ENCODE data around the gene USP9X. TPM values are rescaled to one million over a fixed set of nuclear protein-coding genes. Genes with fewer than 3 reads are reported as not detected.

USP9X gene
- total RNA-seq, 2 experiments from 2014 or later: 44.9 to 47.3 TPM

GRCh38 chrX:41066969-41067368 is 18.3 kb upstream of the USP9X start:
- H3K27ac Mint-ChIP-seq: no peak overlapping the region
- H3K4me3 Mint-ChIP-seq: no peak overlapping the region
- H3K27me3 Mint-ChIP-seq: no peaks in the 10 kb centered on the region
- H3K36me3 Mint-ChIP-seq: no peaks in the 10 kb centered on the region
- CTCF ChIA-PET: no interaction called here
- ATAC-seq (no peak), DNase-seq (no peak)
- no peaks in the 10 kb centered on the region for H3K9me3 Mint-ChIP-seq (ENCODE audit: low read depth)
- no peaks in the 10 kb centered on the region for H3K4me1 Mint-ChIP-seq

DNA sequence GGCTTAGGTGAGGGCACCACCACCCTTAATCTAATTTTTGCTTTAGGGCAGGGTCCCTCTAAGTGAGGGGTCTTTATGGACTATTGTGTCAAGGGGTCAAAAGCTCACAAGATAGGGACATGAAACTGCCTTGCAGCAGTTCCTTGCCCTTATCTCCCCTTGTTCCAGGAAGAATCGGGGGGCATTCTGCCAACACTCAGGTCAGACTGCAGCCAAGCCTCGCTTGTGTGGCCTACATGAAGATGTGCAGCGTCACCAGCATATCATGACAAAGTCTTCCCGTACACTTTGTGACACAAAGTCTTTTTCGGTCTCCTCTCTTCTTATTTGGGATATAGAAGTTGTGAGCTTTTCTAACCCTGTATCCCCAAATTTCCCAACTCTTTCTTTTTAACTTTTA is 17.5 kb upstream of the USP9X start:
- ATAC-seq (no peak), DNase-seq (no peak)
- Mint-ChIP-seq H3K4me3 (no peak overlapping the region), H3K36me3 (no peaks in the 10 kb centered on the region), H3K27ac (no peak overlapping the region), H3K4me1 (no peaks in the 10 kb centered on the region), H3K9me3 (ENCODE audit: low read depth) (no peaks in the 10 kb centered on the region), H3K27me3 (no peaks in the 10 kb centered on the region)
- CTCF ChIA-PET: no interaction called here

DNA sequence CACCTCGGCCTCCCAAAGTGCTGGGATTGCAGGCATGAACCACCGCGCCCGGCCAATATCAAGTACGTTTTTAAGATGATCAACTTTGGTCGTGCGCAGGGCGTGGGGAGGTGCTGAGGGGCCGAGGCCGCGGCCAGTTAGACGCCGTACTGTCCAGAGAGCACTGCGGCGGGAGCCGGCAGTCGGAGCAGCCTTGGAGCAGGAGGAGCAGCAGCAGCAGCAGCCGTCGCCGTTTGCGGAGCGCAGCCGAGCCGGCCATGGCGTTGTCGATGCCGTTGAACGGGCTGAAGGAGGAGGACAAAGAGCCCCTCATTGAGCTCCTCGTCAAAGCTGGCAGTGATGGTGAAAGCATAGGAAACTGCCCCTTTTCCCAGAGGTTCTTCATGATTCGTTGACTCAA is 8.5 kb upstream of the USP9X start:
- no peaks in the 10 kb centered on the region for H3K36me3 Mint-ChIP-seq
- no peak overlapping the region for H3K27ac Mint-ChIP-seq
- H3K4me1 Mint-ChIP-seq: no peaks in the 10 kb centered on the region
- H3K4me3 Mint-ChIP-seq: no peak overlapping the region
- no peak for ATAC-seq
- CTCF ChIA-PET: no interaction called here
- no peak for DNase-seq
- H3K27me3 Mint-ChIP-seq: no peaks in the 10 kb centered on the region
- H3K9me3 Mint-ChIP-seq (ENCODE audit: low read depth): no peaks in the 10 kb centered on the region

DNA sequence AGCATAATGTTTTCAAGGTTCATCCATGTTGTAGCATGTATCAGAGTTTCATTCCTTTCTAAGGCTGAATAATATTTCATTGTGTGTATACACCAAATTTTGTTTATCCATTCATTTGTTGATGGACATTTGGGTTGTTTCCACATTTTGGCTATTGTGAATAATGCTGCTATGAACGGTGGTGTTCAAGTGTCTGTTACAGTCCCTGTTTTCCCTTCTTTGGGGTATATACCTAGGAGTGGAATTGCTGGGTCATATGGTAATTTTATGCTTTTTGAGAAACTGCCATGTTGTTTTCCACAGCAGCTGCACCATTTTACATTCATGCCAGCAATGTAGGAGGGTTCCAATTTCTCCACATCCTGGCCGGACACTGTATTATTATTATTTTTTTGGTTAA is 3.4 kb upstream of the USP9X start:
- ATAC-seq (no peak), DNase-seq (no peak)
- no peak overlapping the region for H3K27ac Mint-ChIP-seq
- H3K27me3 Mint-ChIP-seq: no peaks in the 10 kb centered on the region
- no peaks in the 10 kb centered on the region for H3K9me3 Mint-ChIP-seq (ENCODE audit: low read depth)
- no peaks in the 10 kb centered on the region for H3K36me3 Mint-ChIP-seq
- peaks cover 4% of the 10 kb centered on the region for H3K4me1 Mint-ChIP-seq
- no peak overlapping the region for H3K4me3 Mint-ChIP-seq
- CTCF ChIA-PET: no interaction called here

- Mint-ChIP-seq H3K9me3 (ENCODE audit: low read depth) (no peaks in the 10 kb centered on the region), H3K36me3 (peaks cover 4% of the 10 kb centered on the region), H3K4me1 (peaks cover 7% of the 10 kb centered on the region), H3K27me3 (no peaks in the 10 kb centered on the region), H3K4me3 (no peak overlapping the region), H3K27ac (no peak overlapping the region)
- ATAC-seq (no peak), DNase-seq (no peak)
- CTCF ChIA-PET: no interaction called here
Measured at GRCh38 chrX:41082783-41083182, 2.5 kb upstream of the USP9X start.

DNA sequence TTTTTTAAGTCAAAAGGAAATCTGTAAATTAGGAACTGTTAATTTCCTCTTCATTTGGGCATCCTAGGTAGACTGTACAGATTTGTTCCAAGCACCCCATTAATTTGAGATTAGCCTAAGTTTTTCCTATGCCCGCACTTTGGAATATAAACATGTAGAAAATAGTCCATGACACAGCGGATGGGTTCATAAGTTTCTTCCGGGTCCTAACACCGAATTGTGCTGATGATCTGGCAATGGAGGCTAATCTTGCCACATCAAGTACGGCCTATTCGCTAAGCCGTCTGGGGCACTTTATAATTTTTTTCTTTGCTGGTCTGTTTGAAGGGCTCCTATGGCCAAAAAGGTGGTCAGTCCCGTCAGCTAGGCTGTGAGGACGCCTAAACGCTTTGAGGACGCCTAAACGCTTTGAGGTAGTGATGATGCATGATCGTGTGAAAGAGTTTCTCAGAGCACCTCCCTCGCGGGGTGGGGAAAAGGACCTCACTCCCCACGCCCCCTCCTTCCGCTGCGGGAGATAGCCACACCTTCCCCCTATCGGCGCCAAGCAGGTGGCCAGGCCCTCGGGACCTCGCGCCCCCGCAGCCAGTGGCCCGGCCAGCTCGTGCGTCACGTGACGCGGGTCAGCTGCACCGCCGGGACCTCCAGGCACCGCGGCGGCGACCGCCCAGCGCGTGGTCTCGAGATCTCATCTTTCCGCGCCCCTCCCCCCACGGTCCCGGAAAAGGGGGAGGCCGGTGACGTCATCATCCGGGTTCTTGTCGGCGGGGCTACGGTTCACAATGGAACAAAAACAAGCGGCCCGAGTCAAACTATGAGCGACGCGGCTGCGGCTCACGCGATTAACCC is 977 bp upstream of the USP9X start:
- H3K27me3 Mint-ChIP-seq: no peaks in the 10 kb centered on the region
- peak overlapping the region; percentile 87 for H3K4me3 Mint-ChIP-seq
- H3K4me1 Mint-ChIP-seq: peaks cover 19% of the 10 kb centered on the region
- H3K36me3 Mint-ChIP-seq: peaks cover 6% of the 10 kb centered on the region
- ATAC-seq (peak; percentile 73), DNase-seq (peak; percentile 95)
- no peaks in the 10 kb centered on the region for H3K9me3 Mint-ChIP-seq (ENCODE audit: low read depth)
- H3K27ac Mint-ChIP-seq: peak overlapping the region; percentile 99
- CTCF ChIA-PET: interaction anchor here (2.9 kb wide), 1 partner anchor 30 kb away, joined by 19 read pairs; no protein-coding TSS in a partner anchor

GRCh38 chrX:41085512-41085877 is 250 bp downstream of the USP9X start:
- peak; percentile 32 for ATAC-seq
- Mint-ChIP-seq H3K4me1 (peaks cover 27% of the 10 kb centered on the region), H3K4me3 (peak overlapping the region; percentile 87), H3K27ac (peak overlapping the region; percentile 99), H3K27me3 (no peaks in the 10 kb centered on the region), H3K9me3 (ENCODE audit: low read depth) (no peaks in the 10 kb centered on the region), H3K36me3 (peaks cover 10% of the 10 kb centered on the region)
- peak; percentile 78 for DNase-seq
- CTCF ChIA-PET: interaction anchor here (0.9 to 2.9 kb wide), 2 partner anchors 29 to 31 kb away, joined by 4 to 19 read pairs; no protein-coding TSS in a partner anchor

GRCh38 chrX:41085878-41086626 is 807 bp downstream of the USP9X start:
- Mint-ChIP-seq H3K9me3 (ENCODE audit: low read depth) (no peaks in the 10 kb centered on the region), H3K4me1 (peaks cover 32% of the 10 kb centered on the region), H3K36me3 (peaks cover 10% of the 10 kb centered on the region), H3K27me3 (no peaks in the 10 kb centered on the region), H3K4me3 (peak overlapping the region; percentile 87), H3K27ac (peak overlapping the region; percentile 99)
- CTCF ChIA-PET: interaction anchor here (0.9 to 2.9 kb wide), 2 partner anchors 29 to 31 kb away, joined by 4 to 19 read pairs; no protein-coding TSS in a partner anchor
- peak; percentile 18 for ATAC-seq
- DNase-seq: peak; percentile 65

DNA sequence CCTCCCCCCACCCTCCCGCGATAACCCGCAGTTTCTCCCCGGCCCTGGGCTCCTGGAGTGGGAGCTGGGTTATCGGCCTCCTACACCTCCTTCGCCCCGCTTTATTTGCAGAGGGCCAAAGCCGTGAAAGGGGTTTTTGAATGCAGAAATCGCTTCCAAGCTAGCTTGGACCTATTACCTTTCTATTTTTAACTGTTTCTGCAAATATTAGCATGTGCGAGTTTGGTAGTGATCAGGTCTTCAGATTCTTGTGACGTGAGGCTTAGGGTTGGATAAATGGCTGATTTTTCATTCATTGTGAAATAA is 1.3 kb downstream of the USP9X start:
- ATAC-seq: no peak
- H3K27me3 Mint-ChIP-seq: no peaks in the 10 kb centered on the region
- H3K4me3 Mint-ChIP-seq: peak overlapping the region; percentile 87
- peaks cover 36% of the 10 kb centered on the region for H3K4me1 Mint-ChIP-seq
- no peak for DNase-seq
- peaks cover 10% of the 10 kb centered on the region for H3K36me3 Mint-ChIP-seq
- peak overlapping the region; percentile 90 for H3K27ac Mint-ChIP-seq
- CTCF ChIA-PET: interaction anchor here (2.9 kb wide), 1 partner anchor 28 kb away, joined by 19 read pairs; no protein-coding TSS in a partner anchor
- no peaks in the 10 kb centered on the region for H3K9me3 Mint-ChIP-seq (ENCODE audit: low read depth)

- Mint-ChIP-seq H3K27ac (peak overlapping the region; percentile 90), H3K4me3 (peak overlapping the region; percentile 87), H3K27me3 (no peaks in the 10 kb centered on the region), H3K9me3 (ENCODE audit: low read depth) (no peaks in the 10 kb centered on the region), H3K4me1 (peaks cover 37% of the 10 kb centered on the region), H3K36me3 (peaks cover 10% of the 10 kb centered on the region)
- CTCF ChIA-PET: interaction anchor here (2.9 kb wide), 1 partner anchor 28 kb away, joined by 19 read pairs; no protein-coding TSS in a partner anchor
- no peak for ATAC-seq
- no peak for DNase-seq
Measured at GRCh38 chrX:41087201-41087600, 2.0 kb downstream of the USP9X start.

DNA sequence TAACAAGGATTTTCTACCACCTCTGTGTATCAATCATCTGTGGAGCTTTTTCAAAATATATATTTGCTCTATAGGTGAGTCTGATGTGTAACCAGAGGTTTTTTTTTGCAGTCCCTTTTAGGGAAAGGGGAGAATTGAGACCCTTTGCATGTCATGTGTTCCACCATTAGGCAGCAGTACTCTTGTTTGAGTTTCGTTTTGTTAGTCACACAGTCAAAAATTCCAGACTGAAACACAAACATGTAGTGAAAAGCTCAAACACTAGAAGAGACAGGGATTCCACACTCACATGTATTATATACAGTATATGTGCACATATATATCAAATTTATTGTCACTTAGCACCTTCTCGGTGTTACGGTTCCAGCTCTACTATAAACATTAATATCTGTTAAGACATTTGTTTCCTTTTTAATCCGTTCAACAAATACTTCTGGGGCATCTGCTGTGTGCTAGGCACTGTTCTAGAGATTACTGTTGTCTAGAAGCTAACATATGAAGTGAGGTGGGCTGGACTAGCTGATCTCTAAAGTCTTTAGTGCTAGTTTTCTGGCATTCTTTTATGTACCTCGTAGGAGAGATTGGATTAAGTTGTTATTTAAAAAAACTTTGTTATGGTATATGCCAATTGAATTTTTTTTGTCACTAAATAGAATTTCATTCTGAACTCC is 5.5 kb downstream of the USP9X start:
- no peak for ATAC-seq
- Mint-ChIP-seq H3K4me3 (no peak overlapping the region), H3K4me1 (peaks cover 45% of the 10 kb centered on the region), H3K36me3 (peaks cover 19% of the 10 kb centered on the region), H3K27ac (peak overlapping the region; percentile 56), H3K27me3 (no peaks in the 10 kb centered on the region), H3K9me3 (ENCODE audit: low read depth) (no peaks in the 10 kb centered on the region)
- CTCF ChIA-PET: interaction anchor here (0.8 to 1.9 kb wide), 4 partner anchors 9 to 439 kb away, joined by 3 to 7 read pairs (median 3); no protein-coding TSS in a partner anchor
- DNase-seq: no peak

- CTCF ChIA-PET: no interaction called here
- H3K27ac Mint-ChIP-seq: no peak overlapping the region
- H3K9me3 Mint-ChIP-seq (ENCODE audit: low read depth): no peaks in the 10 kb centered on the region
- H3K4me3 Mint-ChIP-seq: no peak overlapping the region
- no peaks in the 10 kb centered on the region for H3K27me3 Mint-ChIP-seq
- peaks cover 54% of the 10 kb centered on the region for H3K4me1 Mint-ChIP-seq
- peaks cover 16% of the 10 kb centered on the region for H3K36me3 Mint-ChIP-seq
- no peak for DNase-seq
- ATAC-seq: no peak
Measured at GRCh38 chrX:41092776-41093175, 7.5 kb downstream of the USP9X start.

DNA sequence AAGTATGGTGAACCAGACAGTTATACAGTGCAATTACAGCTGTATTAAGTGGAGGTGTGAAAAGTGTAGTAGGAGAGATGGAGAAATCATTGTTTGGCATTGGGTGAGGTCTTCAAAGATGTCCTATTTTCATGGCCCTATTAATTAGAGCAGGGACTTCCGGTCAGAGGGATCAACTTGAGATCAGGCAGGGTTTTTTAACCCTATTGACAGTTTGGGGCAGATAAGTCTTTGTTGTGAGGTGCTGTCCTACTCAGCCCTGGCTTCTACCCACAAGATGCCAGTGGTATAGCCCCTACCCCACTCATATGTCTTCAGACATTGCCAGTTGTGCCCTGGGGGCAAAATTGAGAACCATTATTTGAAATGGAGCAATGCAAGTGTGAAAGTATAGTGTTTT is 9.9 kb downstream of the USP9X start:
- no peaks in the 10 kb centered on the region for H3K9me3 Mint-ChIP-seq (ENCODE audit: low read depth)
- H3K36me3 Mint-ChIP-seq: peaks cover 14% of the 10 kb centered on the region
- CTCF ChIA-PET: interaction anchor here (1.7 kb wide), 1 partner anchor 20 kb away, joined by 5 read pairs; no protein-coding TSS in a partner anchor
- peaks cover 42% of the 10 kb centered on the region for H3K4me1 Mint-ChIP-seq
- no peaks in the 10 kb centered on the region for H3K27me3 Mint-ChIP-seq
- DNase-seq: no peak
- no peak for ATAC-seq
- H3K4me3 Mint-ChIP-seq: no peak overlapping the region
- H3K27ac Mint-ChIP-seq: no peak overlapping the region
